Natural killer cell (primary cell): ENCODE measurements around the gene OR1K1. TPM values are rescaled to one million over a fixed set of nuclear protein-coding genes. Genes with fewer than 3 reads are reported as not detected.
A peak's percentile ranks its signal among the peaks of the same experiment; 100 is the strongest.

Experiments used
- ATAC-seq, 3 donors: fragments of 150-1000 bp in 2 of 3; fragments of 200-7000 bp in 1 of 3; cut with Tn5 transposase; 1 replicate in 1 of 3; 2 replicates in 2 of 3; pipeline ENCODE4 v1.10.0; 2021; ENCODE audit warnings: mild to moderate bottlenecking in 2 of 3, moderate library complexity in 2 of 3
- DNase-seq, 2 donors: peaks; one replicate each; pipeline versions ENCODE4 v3.0.0 to v3.0.0-alpha.2; 2013 to 2021; ENCODE audit warnings: mixed read lengths in 1 of 2
- H3K27ac ChIP-seq: one replicate; pipeline ENCODE4 v1.5.1; 2013; ENCODE audit warnings: mild to moderate bottlenecking, low read length
- H3K27me3 ChIP-seq: one replicate; pipeline ENCODE4 v1.6.1; 2013; ENCODE audit warnings: low read length; ENCODE audit not compliant: control insufficient read depth, insufficient read depth
- H3K36me3 ChIP-seq: one replicate; pipeline ENCODE4 v1.6.1; 2013; ENCODE audit warnings: low read length; ENCODE audit not compliant: control insufficient read depth, insufficient read depth
- H3K4me1 ChIP-seq: one replicate; pipeline ENCODE4 v1.6.1; 2013; ENCODE audit warnings: low read length; ENCODE audit not compliant: control insufficient read depth, insufficient read depth
- H3K4me3 ChIP-seq: one replicate; pipeline ENCODE4 v1.5.1; 2013; ENCODE audit warnings: low read length
- H3K9me3 ChIP-seq: one replicate; pipeline ENCODE4 v1.6.1; 2013; ENCODE audit warnings: low read length; ENCODE audit not compliant: control insufficient read depth, insufficient read depth
- H3K27ac Mint-ChIP-seq, 2 donors: one replicate each; pipeline ENCODE4 v1.8.0; 2022; ENCODE audit warnings: mild to moderate bottlenecking in 2 of 2, mixed read lengths in 2 of 2, moderate library complexity in 1 of 2
- H3K27me3 Mint-ChIP-seq, 2 donors: one replicate each; pipeline ENCODE4 v1.8.0; 2022; ENCODE audit warnings: low read depth in 2 of 2, mixed read lengths in 2 of 2
- H3K36me3 Mint-ChIP-seq: one replicate; pipeline ENCODE4 v1.8.0; 2022; ENCODE audit warnings: mixed read lengths
- H3K4me1 Mint-ChIP-seq, 2 donors: one replicate each; pipeline ENCODE4 v1.8.0; 2022; ENCODE audit warnings: mixed read lengths in 2 of 2
- H3K4me3 Mint-ChIP-seq: one replicate; pipeline ENCODE4 v1.8.0; 2022; ENCODE audit warnings: mild to moderate bottlenecking, moderate library complexity, mixed read lengths
- H3K9me3 Mint-ChIP-seq, 2 donors: one replicate each; pipeline ENCODE4 v1.8.0; 2022; ENCODE audit warnings: mixed read lengths in 2 of 2
- CTCF ChIP-seq: fragments of 200-600 bp; IDR thresholded peaks from one replicate; pipeline ENCODE4 v1.8.0; 2022; ENCODE audit warnings: antibody characterized with exemption
- WGBS: methylation state at CpG from one replicate; pipeline ENCODE4 v1.1.7; 2013; ENCODE audit warnings: missing lambda C conversion rate; ENCODE audit not compliant: insufficient coverage; 5-methylcytosine and 5-hydroxymethylcytosine counted together
- intact Hi-C: fragments of 100-400 bp; cut with micrococcal nuclease; formaldehyde crosslinking; loops from one replicate; pipeline ENCODE4 v1.14.2; 2022
- total RNA-seq, 4 donors: library from RNA; stranded (reverse); fragments of 120-200 nt in 1 of 4; gene quantifications; one replicate each; pipeline versions ENCODE4 v1.2.3 to v1.2.4, GENCODE V29; 2013 to 2022

OR1K1 gene
- total RNA-seq, 3 donors from 2014 or later (not counting 1 experiment from before 2014, with no cell fraction given) = not detected

- intact Hi-C loops = loop anchor here (10.0 kb wide), 1 partner anchor 551 kb away; the partner anchor contains the start of genes MRRF and RBM18
- Mint-ChIP-seq H3K9me3 (no peaks in the 10 kb centered on the region), H3K4me3 (peak overlapping the region; percentile 43), H3K4me1 (peaks cover 15 to 24% of the 10 kb centered on the region in 2 donors), H3K27me3 (no peaks in the 10 kb centered on the region), H3K36me3 (no peaks in the 10 kb centered on the region), H3K27ac (peak overlapping the region; percentile 89 to 94)
- no peak for TF ChIP-seq CTCF
- H3K27ac ChIP-seq = peak overlapping the region; percentile 47
- H3K36me3 ChIP-seq = peaks cover 19% of the 10 kb centered on the region
- no peak overlapping the region for H3K4me3 ChIP-seq
- DNase-seq (no peak), ATAC-seq (peak; percentile 32 to 49 (median 35))
- H3K9me3 ChIP-seq = no peaks in the 10 kb centered on the region
- no peaks in the 10 kb centered on the region for H3K27me3 ChIP-seq
- peaks cover 17% of the 10 kb centered on the region for H3K4me1 ChIP-seq
Observed at GRCh38 chr9:122815544-122815943, 15.6 kb downstream of the OR1K1 start.

- Histone ChIP-seq H3K27ac (peak overlapping the region; percentile 47), H3K4me3 (no peak overlapping the region), H3K36me3 (peaks cover 20% of the 10 kb centered on the region), H3K4me1 (peaks cover 17% of the 10 kb centered on the region), H3K27me3 (no peaks in the 10 kb centered on the region), H3K9me3 (no peaks in the 10 kb centered on the region)
- H3K4me3 Mint-ChIP-seq = peak overlapping the region; percentile 78
- peak overlapping the region; percentile 89 to 94 for H3K27ac Mint-ChIP-seq
- no peaks in the 10 kb centered on the region for H3K27me3 Mint-ChIP-seq
- intact Hi-C loops = loop anchor here (10.0 kb wide), 1 partner anchor 552 kb away; the partner anchor contains the start of genes MRRF and RBM18
- no peak for TF ChIP-seq CTCF
- no peaks in the 10 kb centered on the region for H3K36me3 Mint-ChIP-seq
- H3K9me3 Mint-ChIP-seq = no peaks in the 10 kb centered on the region
- H3K4me1 Mint-ChIP-seq = peaks cover 15 to 28% of the 10 kb centered on the region in 2 donors
- DNase-seq = peak; percentile 40 to 68
- 15% methylated on average over 17 of the region's 17 CpGs for WGBS
- peak; percentile 90 to 95 (median 93) for ATAC-seq
Observed at GRCh38 chr9:122816163-122816867, 16.4 kb downstream of the OR1K1 start.

- Histone ChIP-seq H3K4me3 (no peak overlapping the region), H3K4me1 (peaks cover 17% of the 10 kb centered on the region), H3K36me3 (peaks cover 43% of the 10 kb centered on the region), H3K27me3 (no peaks in the 10 kb centered on the region), H3K9me3 (no peaks in the 10 kb centered on the region), H3K27ac (no peak overlapping the region)
- no peaks in the 10 kb centered on the region for H3K9me3 Mint-ChIP-seq
- no peak overlapping the region for H3K4me3 Mint-ChIP-seq
- DNase-seq (no peak), ATAC-seq (no peak)
- no peak for TF ChIP-seq CTCF
- H3K36me3 Mint-ChIP-seq = no peaks in the 10 kb centered on the region
- H3K27me3 Mint-ChIP-seq = no peaks in the 10 kb centered on the region
- no peak overlapping the region for H3K27ac Mint-ChIP-seq
- intact Hi-C loops = loop anchor here (10.0 kb wide), 1 partner anchor 555 kb away; the partner anchor contains the start of genes MRRF and RBM18
- WGBS = 100% methylated on average over 1 of the region's 3 CpGs
- peaks cover 29 to 42% of the 10 kb centered on the region in 2 donors for H3K4me1 Mint-ChIP-seq
Observed at GRCh38 chr9:122819326-122819725, 19.4 kb downstream of the OR1K1 start.
